Activated CD4-positive, alpha-beta T cell treated with anti-CD3 and anti-CD28 coated beads for 36 hours (primary cell): ENCODE data around the gene MAD1L1. TPM values are rescaled to one million over a fixed set of nuclear protein-coding genes. Genes with fewer than 3 reads are reported as not detected.

Source experiments
- ATAC-seq: fragments of 200-7000 bp; cut with Tn5 transposase; one replicate; pipeline ENCODE4 v1.10.0; 2021; ENCODE audit warnings: mild to moderate bottlenecking, moderate library complexity
- CTCF ChIA-PET: fragments of 350-600 bp; sonication (Branson Sonifier 250); formaldehyde crosslinking; loops from one replicate; lab custom pipeline; 2021; ENCODE audit warnings: antibody characterized with exemption; lab: Charles Lee
- POLR2A ChIA-PET: fragments of 350-600 bp; sonication (Branson Sonifier 250); formaldehyde crosslinking; loops from one replicate; lab custom pipeline; 2021; ENCODE audit warnings: antibody characterized with exemption, inconsistent platforms; lab: Charles Lee
- DNase-seq: peaks from one replicate; pipeline ENCODE4 v3.0.0-alpha.2; 2020
- H3K27ac Mint-ChIP-seq: one replicate; pipeline ENCODE4 v1.8.0; 2021; ENCODE audit warnings: mixed read lengths
- H3K27me3 Mint-ChIP-seq: one replicate; pipeline ENCODE4 v1.8.0; 2021; ENCODE audit warnings: mixed read lengths
- H3K36me3 Mint-ChIP-seq: one replicate; pipeline ENCODE4 v1.8.0; 2021; ENCODE audit warnings: low read depth, mixed read lengths
- H3K4me1 Mint-ChIP-seq: one replicate; pipeline ENCODE4 v1.8.0; 2021; ENCODE audit warnings: mixed read lengths
- H3K4me3 Mint-ChIP-seq: one replicate; pipeline ENCODE4 v1.8.0; 2021; ENCODE audit warnings: mild to moderate bottlenecking, moderate library complexity, mixed read lengths
- H3K9me3 Mint-ChIP-seq: one replicate; pipeline ENCODE4 v1.8.0; 2021; ENCODE audit warnings: low read depth, mixed read lengths
- intact Hi-C, 2 experiments: fragments of 100-400 bp; cut with DNase I in 1 of 2; cut with micrococcal nuclease in 1 of 2; formaldehyde crosslinking; loops; one replicate each; pipeline versions ENCODE4 v1.14.2 to v1.15.1; 2022 to 2024; cut with DNase I, micrococcal nuclease
- total RNA-seq, 2 experiments: library from RNA; stranded (reverse); gene quantifications; one replicate each; pipeline ENCODE4 v1.2.3, GENCODE V29; 2021

Gene MAD1L1
- total RNA-seq, 2 experiments from 2014 or later = 50.2 to 61.7 TPM

- Mint-ChIP-seq H3K4me1 (no peaks in the 10 kb centered on the region), H3K27me3 (no peaks in the 10 kb centered on the region)
- DNase-seq = no peak
Measured at GRCh38 chr7:2185715-2186114, 47.0 kb downstream of the MAD1L1 start.

GRCh38 chr7:2182461-2182860 lies 50.3 kb downstream of the MAD1L1 start:
- ChIA-PET POLR2A (no interaction called here), CTCF (interaction anchor here (0.7 kb wide), 1 partner anchor 1135 kb away, joined by 3 read pairs; no protein-coding TSS in a partner anchor)
- Mint-ChIP-seq H3K9me3 (no peaks in the 10 kb centered on the region), H3K4me1 (no peaks in the 10 kb centered on the region), H3K4me3 (no peak overlapping the region), H3K36me3 (peaks cover 17% of the 10 kb centered on the region), H3K27me3 (no peaks in the 10 kb centered on the region), H3K27ac (no peak overlapping the region)
- no peak for DNase-seq
- no peak for ATAC-seq
- intact Hi-C loops = no loop called here

More at GRCh38 chr7:2185715-2186114, 47.0 kb downstream of the MAD1L1 start:
- no peak for ATAC-seq
- Mint-ChIP-seq H3K27ac (no peak overlapping the region), H3K9me3 (peaks cover 5% of the 10 kb centered on the region), H3K36me3 (peaks cover 37% of the 10 kb centered on the region), H3K4me3 (no peak overlapping the region)
- ChIA-PET CTCF (no interaction called here), POLR2A (no interaction called here)
- intact Hi-C loops = no loop called here

GRCh38 chr7:2181077-2181854 lies 51.5 kb downstream of the MAD1L1 start:
- CTCF ChIA-PET = no interaction called here
- Mint-ChIP-seq H3K27ac (no peak overlapping the region), H3K4me1 (no peaks in the 10 kb centered on the region), H3K9me3 (no peaks in the 10 kb centered on the region), H3K4me3 (no peak overlapping the region), H3K27me3 (no peaks in the 10 kb centered on the region), H3K36me3 (peaks cover 17% of the 10 kb centered on the region)
- intact Hi-C loops = no loop called here
- ATAC-seq = peak; percentile 36
- DNase-seq = no peak
- POLR2A ChIA-PET = no interaction called here

- no peak for ATAC-seq
- intact Hi-C loops = no loop called here
- POLR2A ChIA-PET = no interaction called here
- Mint-ChIP-seq H3K9me3 (no peaks in the 10 kb centered on the region), H3K4me1 (no peaks in the 10 kb centered on the region), H3K4me3 (no peak overlapping the region), H3K27me3 (no peaks in the 10 kb centered on the region), H3K27ac (no peak overlapping the region), H3K36me3 (peaks cover 10% of the 10 kb centered on the region)
- CTCF ChIA-PET = interaction anchor here (0.6 to 1.0 kb wide), 3 partner anchors 15 to 1188 kb away, joined by 3 to 6 read pairs (median 3); no protein-coding TSS in a partner anchor
- no peak for DNase-seq
Measured at GRCh38 chr7:2180081-2180480, 52.7 kb downstream of the MAD1L1 start.

- ATAC-seq = no peak
- H3K9me3 Mint-ChIP-seq = no peaks in the 10 kb centered on the region
- H3K27ac Mint-ChIP-seq = no peak overlapping the region
- no peaks in the 10 kb centered on the region for H3K4me1 Mint-ChIP-seq
- POLR2A ChIA-PET = interaction anchor here (0.7 kb wide), 1 partner anchor 1509 kb away, joined by 4 read pairs; no protein-coding TSS in a partner anchor
- DNase-seq = no peak
- no peak overlapping the region for H3K4me3 Mint-ChIP-seq
- H3K36me3 Mint-ChIP-seq = peaks cover 5% of the 10 kb centered on the region
- CTCF ChIA-PET = interaction anchor here (1.2 kb wide), 1 partner anchor 9 kb away, joined by 4 read pairs; no protein-coding TSS in a partner anchor
- no peaks in the 10 kb centered on the region for H3K27me3 Mint-ChIP-seq
- intact Hi-C loops = no loop called here
Measured at GRCh38 chr7:2175514-2175913, 57.2 kb downstream of the MAD1L1 start.

GRCh38 chr7:2175091-2175490 lies 57.7 kb downstream of the MAD1L1 start:
- intact Hi-C loops = no loop called here
- ATAC-seq (no peak), DNase-seq (no peak)
- Mint-ChIP-seq H3K27ac (no peak overlapping the region), H3K4me1 (no peaks in the 10 kb centered on the region), H3K36me3 (peaks cover 5% of the 10 kb centered on the region), H3K9me3 (no peaks in the 10 kb centered on the region), H3K27me3 (no peaks in the 10 kb centered on the region), H3K4me3 (no peak overlapping the region)
- CTCF ChIA-PET = interaction anchor here (1.2 kb wide), 1 partner anchor 9 kb away, joined by 4 read pairs; no protein-coding TSS in a partner anchor
- POLR2A ChIA-PET = no interaction called here

GRCh38 chr7:2173189-2173827 lies 59.4 kb downstream of the MAD1L1 start:
- Mint-ChIP-seq H3K4me3 (no peak overlapping the region), H3K36me3 (peaks cover 5% of the 10 kb centered on the region), H3K27ac (no peak overlapping the region), H3K9me3 (no peaks in the 10 kb centered on the region), H3K27me3 (no peaks in the 10 kb centered on the region), H3K4me1 (peaks cover under 1% of the 10 kb centered on the region)
- ChIA-PET POLR2A (no interaction called here), CTCF (no interaction called here)
- DNase-seq (no peak), ATAC-seq (no peak)
- intact Hi-C loops = no loop called here

GRCh38 chr7:2172311-2173188 lies 60.2 kb downstream of the MAD1L1 start:
- CTCF ChIA-PET = no interaction called here
- POLR2A ChIA-PET = no interaction called here
- Mint-ChIP-seq H3K36me3 (peaks cover 7% of the 10 kb centered on the region), H3K27me3 (no peaks in the 10 kb centered on the region), H3K9me3 (no peaks in the 10 kb centered on the region), H3K27ac (no peak overlapping the region), H3K4me3 (no peak overlapping the region), H3K4me1 (peaks cover 3% of the 10 kb centered on the region)
- intact Hi-C loops = no loop called here
- no peak for DNase-seq
- no peak for ATAC-seq

- no peak overlapping the region for H3K4me3 Mint-ChIP-seq
- ChIA-PET POLR2A (no interaction called here), CTCF (interaction anchor here (1.0 kb wide), 1 partner anchor 37 kb away, joined by 3 read pairs; no protein-coding TSS in a partner anchor)
Measured at GRCh38 chr7:2171855-2172254, 60.9 kb downstream of the MAD1L1 start.

GRCh38 chr7:2170576-2171521 lies 61.9 kb downstream of the MAD1L1 start:
- CTCF ChIA-PET = interaction anchor here (1.0 kb wide), 1 partner anchor 38 kb away, joined by 3 read pairs; no protein-coding TSS in a partner anchor
- H3K36me3 Mint-ChIP-seq = peaks cover 9% of the 10 kb centered on the region
- no peak overlapping the region for H3K4me3 Mint-ChIP-seq
- H3K27ac Mint-ChIP-seq = no peak overlapping the region
- no peaks in the 10 kb centered on the region for H3K9me3 Mint-ChIP-seq
- intact Hi-C loops = no loop called here
- DNase-seq (no peak), ATAC-seq (no peak)
- H3K27me3 Mint-ChIP-seq = no peaks in the 10 kb centered on the region
- H3K4me1 Mint-ChIP-seq = peaks cover 3% of the 10 kb centered on the region
- POLR2A ChIA-PET = no interaction called here

More at GRCh38 chr7:2171855-2172254, 60.9 kb downstream of the MAD1L1 start:
- peaks cover 3% of the 10 kb centered on the region for H3K4me1 Mint-ChIP-seq
- ATAC-seq (no peak), DNase-seq (no peak)
- intact Hi-C loops = no loop called here
- H3K27ac Mint-ChIP-seq = no peak overlapping the region
- H3K27me3 Mint-ChIP-seq = no peaks in the 10 kb centered on the region
- H3K9me3 Mint-ChIP-seq = no peaks in the 10 kb centered on the region
- H3K36me3 Mint-ChIP-seq = peaks cover 9% of the 10 kb centered on the region
